Measurements from ENCODE around the gene GAB1.

GAB1 gene

DNA sequence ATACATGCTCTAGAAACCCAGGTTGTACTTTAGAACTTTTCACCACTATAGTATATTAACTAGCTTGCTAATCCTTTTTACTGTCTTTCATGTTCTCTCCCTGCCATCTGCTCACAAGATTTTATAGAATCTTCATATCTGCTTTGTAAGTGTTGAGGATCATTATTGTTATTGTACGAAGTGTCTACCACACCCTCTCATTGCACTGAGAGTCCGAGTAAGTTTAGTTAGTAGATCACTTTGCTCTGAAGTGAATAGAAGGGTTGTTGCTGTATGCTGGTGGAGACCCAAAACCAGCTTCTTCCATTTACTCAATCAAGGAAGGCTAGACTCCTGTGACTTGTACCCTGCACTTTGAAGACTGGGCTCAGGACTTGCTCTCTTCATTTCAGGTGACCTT lies 17.1 kb downstream of the GAB1 start:
- H3K27ac ChIP-seq (ENCODE audit: low read depth, low read length) = no peak overlapping the region
- no peak overlapping the region for H3K4me2 ChIP-seq (ENCODE audit: low read depth, low read length, poor library complexity, severe bottlenecking)
- no peaks in the 10 kb centered on the region for H3K36me3 ChIP-seq (ENCODE audit: low read length)
- H4K20me1 ChIP-seq (ENCODE audit: low read depth, low read length) = no peaks in the 10 kb centered on the region
- no peak overlapping the region for H3K4me3 ChIP-seq (ENCODE audit: insufficient read depth, low read length, poor library complexity, severe bottlenecking)
- TF ChIP-seq EZH2phosphoT487 (conservative IDR thresholded peaks at IDR 0.05; ENCODE audit: low read length) (no peak), CTCF (IDR thresholded peaks at IDR 0.05; ENCODE audit: insufficient read depth, low read length, poor library complexity, severe bottlenecking) (no peak)
- H3K9ac ChIP-seq (ENCODE audit: low read length) = no peak overlapping the region
- H3K27me3 ChIP-seq (ENCODE audit: low read length) = no peaks in the 10 kb centered on the region
- H3K9me3 ChIP-seq (ENCODE audit: insufficient read depth, low read length) = no peaks in the 10 kb centered on the region
- no peak overlapping the region for H2AFZ ChIP-seq (ENCODE audit: low read depth, low read length, severe bottlenecking)
- H3F3A ChIP-seq (ENCODE audit: insufficient read depth) = no peaks in the 10 kb centered on the region
- H3K79me2 ChIP-seq (ENCODE audit: insufficient read depth, low read length) = no peaks in the 10 kb centered on the region
- no peaks in the 10 kb centered on the region for H3K9me2 ChIP-seq (replicated peaks; ENCODE audit: insufficient read depth, low read length)

GRCh38 chr4:143354990-143355389 lies 18.3 kb downstream of the GAB1 start:
- no peaks in the 10 kb centered on the region for H3K36me3 ChIP-seq (ENCODE audit: low read length)
- no peak overlapping the region for H3K4me3 ChIP-seq (ENCODE audit: insufficient read depth, low read length, poor library complexity, severe bottlenecking)
- H3K9me3 ChIP-seq (ENCODE audit: insufficient read depth, low read length) = no peaks in the 10 kb centered on the region
- no peak overlapping the region for H2AFZ ChIP-seq (ENCODE audit: low read depth, low read length, severe bottlenecking)
- no peak overlapping the region for H3K27ac ChIP-seq (ENCODE audit: low read depth, low read length)
- H3F3A ChIP-seq (ENCODE audit: insufficient read depth) = no peaks in the 10 kb centered on the region
- H3K9ac ChIP-seq (ENCODE audit: low read length) = no peak overlapping the region
- TF ChIP-seq EZH2phosphoT487 (conservative IDR thresholded peaks at IDR 0.05; ENCODE audit: low read length) = no peak
- TF ChIP-seq CTCF (IDR thresholded peaks at IDR 0.05; ENCODE audit: insufficient read depth, low read length, poor library complexity, severe bottlenecking) = no peak
- no peaks in the 10 kb centered on the region for H3K9me2 ChIP-seq (replicated peaks; ENCODE audit: insufficient read depth, low read length)
- no peaks in the 10 kb centered on the region for H4K20me1 ChIP-seq (ENCODE audit: low read depth, low read length)
- H3K79me2 ChIP-seq (ENCODE audit: insufficient read depth, low read length) = no peaks in the 10 kb centered on the region
- H3K27me3 ChIP-seq (ENCODE audit: low read length) = no peaks in the 10 kb centered on the region
- H3K4me2 ChIP-seq (ENCODE audit: low read depth, low read length, poor library complexity, severe bottlenecking) = no peak overlapping the region

GRCh38 chr4:143355540-143356217 lies 19.0 kb downstream of the GAB1 start:
- H3K4me2 ChIP-seq (ENCODE audit: low read depth, low read length, poor library complexity, severe bottlenecking) = no peak overlapping the region
- no peak overlapping the region for H2AFZ ChIP-seq (ENCODE audit: low read depth, low read length, severe bottlenecking)
- no peak overlapping the region for H3K9ac ChIP-seq (ENCODE audit: low read length)
- no peaks in the 10 kb centered on the region for H3F3A ChIP-seq (ENCODE audit: insufficient read depth)
- no peaks in the 10 kb centered on the region for H4K20me1 ChIP-seq (ENCODE audit: low read depth, low read length)
- no peaks in the 10 kb centered on the region for H3K27me3 ChIP-seq (ENCODE audit: low read length)
- H3K36me3 ChIP-seq (ENCODE audit: low read length) = no peaks in the 10 kb centered on the region
- H3K9me2 ChIP-seq (replicated peaks; ENCODE audit: insufficient read depth, low read length) = no peaks in the 10 kb centered on the region
- H3K9me3 ChIP-seq (ENCODE audit: insufficient read depth, low read length) = no peaks in the 10 kb centered on the region
- H3K79me2 ChIP-seq (ENCODE audit: insufficient read depth, low read length) = no peaks in the 10 kb centered on the region
- H3K4me3 ChIP-seq (ENCODE audit: insufficient read depth, low read length, poor library complexity, severe bottlenecking) = no peak overlapping the region
- TF ChIP-seq CTCF (IDR thresholded peaks at IDR 0.05; ENCODE audit: insufficient read depth, low read length, poor library complexity, severe bottlenecking) = no peak
- no peak for TF ChIP-seq EZH2phosphoT487 (conservative IDR thresholded peaks at IDR 0.05; ENCODE audit: low read length)
- no peak overlapping the region for H3K27ac ChIP-seq (ENCODE audit: low read depth, low read length)

All from SU-DHL-6 (cell line).